Left ventricle myocardium superior (tissue), 1 donor: ENCODE measurements around the gene SKAP2. TPM values are rescaled to one million over a fixed set of nuclear protein-coding genes. Genes with fewer than 3 reads are reported as not detected.

Experiments used
- ATAC-seq: fragments of 200-7000 bp; cut with Tn5 transposase; one replicate; pipeline ENCODE4 v1.9.1; 2020; ENCODE audit warnings: mild to moderate bottlenecking, moderate library complexity
- DNase-seq: peaks from one replicate; pipeline ENCODE4 v3.0.0-alpha.2; 2020
- intact Hi-C: fragments of 100-400 bp; cut with micrococcal nuclease; formaldehyde crosslinking; loops from one replicate; pipeline ENCODE4 v1.11.0; 2022
- total RNA-seq: library from RNA; stranded (reverse); fragmentation: NEBNext Ultra II Directional; extraction: Animal tissue kit (Norgen Biotek cat#: 25700); gene quantifications from one replicate; pipeline ENCODE4 v1.2.1, GENCODE V29; 2021
- donor health status: DM: no; HTN: yes; CAD: no; lungs with severe emphysema.

Gene SKAP2
- total RNA-seq, 1 donor from 2014 or later: 5.5 TPM

GRCh38 chr7:26789481-26790184 is 74.8 kb downstream of the SKAP2 start:
- intact Hi-C loops: no loop called here
- DNase-seq (no peak), ATAC-seq (no peak)

- no peak for DNase-seq
- no peak for ATAC-seq
- intact Hi-C loops: no loop called here
Measured at GRCh38 chr7:26787701-26788100, 76.7 kb downstream of the SKAP2 start.

GRCh38 chr7:26784118-26784517 is 80.3 kb downstream of the SKAP2 start:
- ATAC-seq (no peak), DNase-seq (no peak)
- intact Hi-C loops: no loop called here

- no peak for ATAC-seq
- DNase-seq: no peak
- intact Hi-C loops: no loop called here
Measured at GRCh38 chr7:26782501-26782900, 81.9 kb downstream of the SKAP2 start.

GRCh38 chr7:26779978-26780595 is 84.3 kb downstream of the SKAP2 start:
- no peak for ATAC-seq
- intact Hi-C loops: no loop called here
- DNase-seq: no peak

- DNase-seq (no peak), ATAC-seq (no peak)
- intact Hi-C loops: no loop called here
Measured at GRCh38 chr7:26777385-26777784, 87.0 kb downstream of the SKAP2 start.

- ATAC-seq (no peak), DNase-seq (no peak)
- intact Hi-C loops: no loop called here
Measured at GRCh38 chr7:26760501-26760900, 103.9 kb downstream of the SKAP2 start.

GRCh38 chr7:26759108-26759507 is 105.3 kb downstream of the SKAP2 start:
- DNase-seq: no peak
- ATAC-seq: no peak

GRCh38 chr7:26743205-26743604 is 121.2 kb downstream of the SKAP2 start:
- intact Hi-C loops: no loop called here
- DNase-seq (no peak), ATAC-seq (no peak)

More at GRCh38 chr7:26759108-26759507, 105.3 kb downstream of the SKAP2 start:
- intact Hi-C loops: no loop called here

GRCh38 chr7:26735976-26736600 is 128.3 kb downstream of the SKAP2 start:
- ATAC-seq (no peak), DNase-seq (no peak)
- intact Hi-C loops: no loop called here

- no peak for DNase-seq
- ATAC-seq: no peak
- intact Hi-C loops: no loop called here
Measured at GRCh38 chr7:26729150-26729775, 135.1 kb downstream of the SKAP2 start.

- DNase-seq (no peak), ATAC-seq (no peak)
- intact Hi-C loops: no loop called here
Measured at GRCh38 chr7:26726051-26726450, 138.3 kb downstream of the SKAP2 start.

- DNase-seq (no peak), ATAC-seq (no peak)
- intact Hi-C loops: no loop called here
Measured at GRCh38 chr7:26724795-26725194, 139.6 kb downstream of the SKAP2 start.

GRCh38 chr7:26723129-26723528 is 141.3 kb downstream of the SKAP2 start:
- intact Hi-C loops: no loop called here
- ATAC-seq (no peak), DNase-seq (no peak)

- DNase-seq (no peak), ATAC-seq (no peak)
- intact Hi-C loops: no loop called here
Measured at GRCh38 chr7:26721450-26721849, 142.9 kb downstream of the SKAP2 start.

- intact Hi-C loops: no loop called here
- no peak for ATAC-seq
Measured at GRCh38 chr7:26718063-26718462, 146.3 kb downstream of the SKAP2 start.

GRCh38 chr7:26714438-26714837 is 150.0 kb downstream of the SKAP2 start:
- intact Hi-C loops: no loop called here
- DNase-seq (no peak), ATAC-seq (no peak)

More at GRCh38 chr7:26718063-26718462, 146.3 kb downstream of the SKAP2 start:
- no peak for DNase-seq

- intact Hi-C loops: no loop called here
- DNase-seq: no peak
- ATAC-seq: no peak
Measured at GRCh38 chr7:26714006-26714405, 150.4 kb downstream of the SKAP2 start.

- intact Hi-C loops: no loop called here
- ATAC-seq (no peak), DNase-seq (no peak)
Measured at GRCh38 chr7:26709210-26709990, 155.0 kb downstream of the SKAP2 start.
